Measurements from ENCODE around the gene LRP2.

GRCh38 chr2:169104848-169105247 is 257.5 kb downstream of the LRP2 start:
- TF ChIP-seq, protein P1, sequence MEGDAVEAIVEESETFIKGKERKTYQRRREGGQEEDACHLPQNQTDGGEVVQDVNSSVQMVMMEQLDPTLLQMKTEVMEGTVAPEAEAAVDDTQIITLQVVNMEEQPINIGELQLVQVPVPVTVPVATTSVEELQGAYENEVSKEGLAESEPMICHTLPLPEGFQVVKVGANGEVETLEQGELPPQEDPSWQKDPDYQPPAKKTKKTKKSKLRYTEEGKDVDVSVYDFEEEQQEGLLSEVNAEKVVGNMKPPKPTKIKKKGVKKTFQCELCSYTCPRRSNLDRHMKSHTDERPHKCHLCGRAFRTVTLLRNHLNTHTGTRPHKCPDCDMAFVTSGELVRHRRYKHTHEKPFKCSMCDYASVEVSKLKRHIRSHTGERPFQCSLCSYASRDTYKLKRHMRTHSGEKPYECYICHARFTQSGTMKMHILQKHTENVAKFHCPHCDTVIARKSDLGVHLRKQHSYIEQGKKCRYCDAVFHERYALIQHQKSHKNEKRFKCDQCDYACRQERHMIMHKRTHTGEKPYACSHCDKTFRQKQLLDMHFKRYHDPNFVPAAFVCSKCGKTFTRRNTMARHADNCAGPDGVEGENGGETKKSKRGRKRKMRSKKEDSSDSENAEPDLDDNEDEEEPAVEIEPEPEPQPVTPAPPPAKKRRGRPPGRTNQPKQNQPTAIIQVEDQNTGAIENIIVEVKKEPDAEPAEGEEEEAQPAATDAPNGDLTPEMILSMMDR (IDR thresholded peaks at IDR 0.05; ENCODE audit: low read depth, low read length, missing input control) = no peak
- TF ChIP-seq YY1 (IDR thresholded peaks at IDR 0.05) = no peak
- TF ChIP-seq HNF4A (conservative IDR thresholded peaks at IDR 0.05) = no peak
- TF ChIP-seq FOXA1 (IDR thresholded peaks at IDR 0.05) = no peak
- no peak for TF ChIP-seq ZBTB33 (IDR thresholded peaks at IDR 0.05)
- TF ChIP-seq GABPA (IDR thresholded peaks at IDR 0.05 in 1 of 2, conservative IDR thresholded peaks at IDR 0.05 in 1 of 2) = no peak
- no peak for TF ChIP-seq MAX (IDR thresholded peaks at IDR 0.05)
- TF ChIP-seq, protein P2, sequence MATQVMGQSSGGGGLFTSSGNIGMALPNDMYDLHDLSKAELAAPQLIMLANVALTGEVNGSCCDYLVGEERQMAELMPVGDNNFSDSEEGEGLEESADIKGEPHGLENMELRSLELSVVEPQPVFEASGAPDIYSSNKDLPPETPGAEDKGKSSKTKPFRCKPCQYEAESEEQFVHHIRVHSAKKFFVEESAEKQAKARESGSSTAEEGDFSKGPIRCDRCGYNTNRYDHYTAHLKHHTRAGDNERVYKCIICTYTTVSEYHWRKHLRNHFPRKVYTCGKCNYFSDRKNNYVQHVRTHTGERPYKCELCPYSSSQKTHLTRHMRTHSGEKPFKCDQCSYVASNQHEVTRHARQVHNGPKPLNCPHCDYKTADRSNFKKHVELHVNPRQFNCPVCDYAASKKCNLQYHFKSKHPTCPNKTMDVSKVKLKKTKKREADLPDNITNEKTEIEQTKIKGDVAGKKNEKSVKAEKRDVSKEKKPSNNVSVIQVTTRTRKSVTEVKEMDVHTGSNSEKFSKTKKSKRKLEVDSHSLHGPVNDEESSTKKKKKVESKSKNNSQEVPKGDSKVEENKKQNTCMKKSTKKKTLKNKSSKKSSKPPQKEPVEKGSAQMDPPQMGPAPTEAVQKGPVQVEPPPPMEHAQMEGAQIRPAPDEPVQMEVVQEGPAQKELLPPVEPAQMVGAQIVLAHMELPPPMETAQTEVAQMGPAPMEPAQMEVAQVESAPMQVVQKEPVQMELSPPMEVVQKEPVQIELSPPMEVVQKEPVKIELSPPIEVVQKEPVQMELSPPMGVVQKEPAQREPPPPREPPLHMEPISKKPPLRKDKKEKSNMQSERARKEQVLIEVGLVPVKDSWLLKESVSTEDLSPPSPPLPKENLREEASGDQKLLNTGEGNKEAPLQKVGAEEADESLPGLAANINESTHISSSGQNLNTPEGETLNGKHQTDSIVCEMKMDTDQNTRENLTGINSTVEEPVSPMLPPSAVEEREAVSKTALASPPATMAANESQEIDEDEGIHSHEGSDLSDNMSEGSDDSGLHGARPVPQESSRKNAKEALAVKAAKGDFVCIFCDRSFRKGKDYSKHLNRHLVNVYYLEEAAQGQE (IDR thresholded peaks at IDR 0.05) = no peak

Measured in liver (tissue), 3 donors.